ENCODE data around the gene MEF2D. TPM values are rescaled to one million over a fixed set of nuclear protein-coding genes. Genes with fewer than 3 reads are reported as not detected.

Gene MEF2D
- total and polyA plus RNA-seq, 8 donors, result 7.7 to 136 (median 18.8) TPM

- Histone ChIP-seq H3K36me3 (no peaks in the 10 kb centered on the region), H3K4me1 (peaks cover 16 to 23% (median 18%) of the 10 kb centered on the region in 4 donors), H3K4me3 (no peak overlapping the region), H3K9me3 (no peaks in the 10 kb centered on the region), H3K27me3 (peaks cover 47 to 100% (median 98%) of the 10 kb centered on the region in 3 donors), H3K27ac (no peak overlapping the region)
- DNase-seq, result no peak
- WGBS, 5 donors, result 8 to 61% (median 45%) methylated on average over 1 of the region's 1 CpG
- intact Hi-C loops (cut with DNase I; ENCODE audit: low total_unique reads), result no loop called here
- TF ChIP-seq CTCF (IDR thresholded peaks at IDR 0.05) (no peak), EP300 (IDR thresholded peaks at IDR 0.05) (no peak), POLR2A (IDR thresholded peaks at IDR 0.05) (no peak), POLR2AphosphoS5 (IDR thresholded peaks at IDR 0.05) (no peak)
These were observed 67.0 kb downstream of the MEF2D start for GRCh38 chr1:156433602-156434001.

- WGBS, 5 donors, result 21 to 27% (median 26%) methylated on average over 4 of the region's 4 CpGs
- intact Hi-C loops (cut with DNase I; ENCODE audit: low total_unique reads), result no loop called here
- no peak for TF ChIP-seq EP300 (IDR thresholded peaks at IDR 0.05)
- no peak for TF ChIP-seq POLR2AphosphoS5 (IDR thresholded peaks at IDR 0.05)
- TF ChIP-seq POLR2A (IDR thresholded peaks at IDR 0.05), result no peak
- no peak for TF ChIP-seq CTCF (IDR thresholded peaks at IDR 0.05)
These were observed 67.5 kb downstream of the MEF2D start for GRCh38 chr1:156433032-156433431.

GRCh38 chr1:156432669-156433018, 67.9 kb downstream of the MEF2D start:
- TF ChIP-seq POLR2AphosphoS5 (IDR thresholded peaks at IDR 0.05) (no peak), POLR2A (IDR thresholded peaks at IDR 0.05) (no peak), EP300 (IDR thresholded peaks at IDR 0.05) (no peak)
- Histone ChIP-seq H3K36me3 (no peaks in the 10 kb centered on the region), H3K4me1 (peaks cover 16 to 23% (median 18%) of the 10 kb centered on the region in 4 donors), H3K9me3 (no peaks in the 10 kb centered on the region), H3K4me3 (no peak overlapping the region), H3K27me3 (peaks cover 45 to 100% (median 99%) of the 10 kb centered on the region in 3 donors), H3K27ac (no peak overlapping the region)
- DNase-seq, result no peak
- intact Hi-C loops (cut with DNase I; ENCODE audit: low total_unique reads), result no loop called here
- 6 to 15% (median 9%) methylated on average over 11 of the region's 11 CpGs for WGBS, 5 donors

More at GRCh38 chr1:156433032-156433431, 67.5 kb downstream of the MEF2D start:
- peaks cover 16 to 23% (median 18%) of the 10 kb centered on the region in 4 donors for H3K4me1 ChIP-seq
- no peaks in the 10 kb centered on the region for H3K9me3 ChIP-seq
- H3K27me3 ChIP-seq, result peaks cover 45 to 100% (median 98%) of the 10 kb centered on the region in 3 donors
- no peak overlapping the region for H3K27ac ChIP-seq
- H3K36me3 ChIP-seq, result no peaks in the 10 kb centered on the region
- DNase-seq, result no peak
- H3K4me3 ChIP-seq, result no peak overlapping the region

- H3K4me3 ChIP-seq, result no peak overlapping the region
- H3K27ac ChIP-seq, result no peak overlapping the region
- no peaks in the 10 kb centered on the region for H3K36me3 ChIP-seq
- intact Hi-C loops (cut with DNase I; ENCODE audit: low total_unique reads), result no loop called here
- WGBS, 5 donors, result 14 to 26% (median 19%) methylated on average over 12 of the region's 12 CpGs
- peaks cover 39 to 100% (median 97%) of the 10 kb centered on the region in 3 donors for H3K27me3 ChIP-seq
- H3K4me1 ChIP-seq, result peaks cover 16 to 23% (median 18%) of the 10 kb centered on the region in 4 donors
- TF ChIP-seq POLR2AphosphoS5 (IDR thresholded peaks at IDR 0.05), result no peak
- TF ChIP-seq POLR2A (IDR thresholded peaks at IDR 0.05), result no peak
- no peak for TF ChIP-seq EP300 (IDR thresholded peaks at IDR 0.05)
- no peak for TF ChIP-seq CTCF (IDR thresholded peaks at IDR 0.05)
- DNase-seq, result no peak
- no peaks in the 10 kb centered on the region for H3K9me3 ChIP-seq
These were observed 68.6 kb downstream of the MEF2D start for GRCh38 chr1:156431769-156432668.

Measured in stomach (tissue), 9 donors.